Measurements from ENCODE around the gene IZUMO4.

Gene IZUMO4

GRCh38 chr19:2096480-2097202 is at the start of gene IZUMO4:
TSS of gene IZUMO4 (plus strand) at chr19:2096915. CDS start at chr19:2096946, 31 bp downstream.
- DNase-seq = peak; percentile 100

GRCh38 chr19:2047076-2047448 is 49.7 kb upstream of the IZUMO4 start:
- DNase-seq = no peak

GRCh38 chr19:2047449-2048103 is 49.1 kb upstream of the IZUMO4 start:
- no peak for DNase-seq

- no peak for DNase-seq
Measured at GRCh38 chr19:2048104-2048958, 48.4 kb upstream of the IZUMO4 start.

DNA sequence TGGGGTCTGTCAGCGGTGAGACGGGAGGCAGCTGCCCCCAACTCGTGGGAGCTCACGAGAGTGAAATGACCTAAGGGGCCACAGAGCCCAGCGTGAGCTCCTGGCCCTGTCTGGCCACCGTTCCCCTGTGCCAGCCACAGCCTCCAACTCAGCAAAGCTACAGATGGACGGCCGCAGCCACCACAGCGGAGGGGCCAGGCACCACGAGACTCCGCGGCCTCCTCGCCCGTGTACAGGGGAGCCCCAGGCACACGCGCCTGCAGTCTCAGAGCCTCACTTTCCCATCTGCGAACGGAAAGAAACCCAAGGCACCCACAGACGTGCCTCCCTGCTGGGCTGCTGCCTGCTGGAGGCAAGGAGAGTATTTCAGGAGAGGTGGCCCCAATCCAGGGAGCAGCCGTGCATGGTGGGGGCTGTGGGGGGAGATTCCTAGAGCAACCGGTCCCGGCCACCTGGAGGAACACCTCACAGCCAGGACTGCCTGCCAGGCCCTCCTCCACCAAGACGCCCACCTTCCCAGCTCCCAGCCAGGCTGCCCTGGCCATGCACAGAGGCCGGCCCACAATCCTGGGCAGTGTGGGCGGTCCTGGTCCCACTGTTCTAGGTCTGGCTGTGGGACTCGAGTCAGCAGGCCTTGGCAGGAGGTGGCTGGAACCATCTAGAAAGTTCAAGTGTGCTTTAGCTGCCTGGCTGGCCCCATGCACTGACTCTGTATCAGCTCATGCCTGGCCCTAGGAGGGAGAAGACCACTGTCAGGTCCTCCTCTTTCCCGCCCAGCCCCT is 47.6 kb upstream of the IZUMO4 start:
- DNase-seq = no peak

DNA sequence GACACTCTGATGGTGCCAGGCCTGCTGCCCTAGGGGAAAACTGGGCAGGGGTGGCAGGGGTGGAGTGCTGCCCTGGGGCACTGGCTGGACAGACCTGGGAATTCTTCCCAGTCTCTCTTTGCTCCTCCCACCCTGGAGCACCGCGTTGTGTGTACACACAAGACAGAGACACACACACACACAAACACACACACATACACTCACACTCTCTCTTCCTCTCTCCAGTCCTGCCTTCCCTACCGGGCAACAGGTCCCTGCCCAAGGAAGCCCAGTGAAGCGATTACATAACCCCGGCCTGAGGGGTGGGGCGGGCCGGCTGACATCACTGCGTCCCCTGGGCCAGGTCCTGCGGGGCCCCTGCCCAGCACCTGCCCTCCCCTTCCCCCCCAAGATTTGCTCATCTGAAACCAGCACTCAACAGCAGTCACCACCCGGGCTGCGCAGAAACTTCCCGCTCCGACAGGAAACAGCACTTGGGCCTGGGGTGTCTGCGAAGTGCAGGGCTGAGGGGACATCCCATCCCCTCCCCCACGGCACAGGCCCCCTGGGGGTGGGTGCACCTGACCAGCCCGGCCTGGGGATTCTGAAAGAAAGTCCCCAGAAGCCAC is 46.9 kb upstream of the IZUMO4 start:
- peak; percentile 68 for DNase-seq

DNA sequence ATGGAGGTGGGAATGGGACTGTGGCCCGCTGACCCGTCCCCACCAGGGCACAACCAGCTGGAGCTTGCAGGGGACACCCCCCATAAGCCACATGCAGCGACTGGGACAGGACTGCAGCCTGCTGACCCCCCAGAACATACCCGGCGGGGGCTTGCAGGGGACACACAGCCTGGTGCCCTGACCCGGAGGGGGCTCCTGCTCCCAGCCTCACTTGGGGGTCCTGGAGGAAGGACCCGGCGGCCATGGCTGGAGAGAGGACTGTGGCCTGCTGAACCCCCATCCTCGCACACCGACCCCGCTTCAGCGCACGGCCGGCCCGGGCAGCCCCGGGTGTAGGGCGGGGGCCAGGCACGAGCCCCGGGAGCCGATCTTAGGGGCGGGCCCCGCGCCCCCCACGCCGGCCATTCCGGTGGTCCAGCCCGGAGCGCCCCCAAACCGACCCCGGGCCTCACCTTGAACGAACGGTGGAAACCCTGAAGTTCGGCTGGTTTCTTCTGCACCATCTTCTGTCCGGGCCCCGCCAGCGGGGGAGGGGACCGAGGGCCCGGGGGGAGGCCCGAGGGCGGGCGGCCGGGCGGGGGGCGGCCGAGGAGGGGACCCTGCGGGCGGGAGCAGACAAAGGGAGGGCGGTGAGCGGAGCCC is 46.2 kb upstream of the IZUMO4 start:
- DNase-seq = no peak

DNA sequence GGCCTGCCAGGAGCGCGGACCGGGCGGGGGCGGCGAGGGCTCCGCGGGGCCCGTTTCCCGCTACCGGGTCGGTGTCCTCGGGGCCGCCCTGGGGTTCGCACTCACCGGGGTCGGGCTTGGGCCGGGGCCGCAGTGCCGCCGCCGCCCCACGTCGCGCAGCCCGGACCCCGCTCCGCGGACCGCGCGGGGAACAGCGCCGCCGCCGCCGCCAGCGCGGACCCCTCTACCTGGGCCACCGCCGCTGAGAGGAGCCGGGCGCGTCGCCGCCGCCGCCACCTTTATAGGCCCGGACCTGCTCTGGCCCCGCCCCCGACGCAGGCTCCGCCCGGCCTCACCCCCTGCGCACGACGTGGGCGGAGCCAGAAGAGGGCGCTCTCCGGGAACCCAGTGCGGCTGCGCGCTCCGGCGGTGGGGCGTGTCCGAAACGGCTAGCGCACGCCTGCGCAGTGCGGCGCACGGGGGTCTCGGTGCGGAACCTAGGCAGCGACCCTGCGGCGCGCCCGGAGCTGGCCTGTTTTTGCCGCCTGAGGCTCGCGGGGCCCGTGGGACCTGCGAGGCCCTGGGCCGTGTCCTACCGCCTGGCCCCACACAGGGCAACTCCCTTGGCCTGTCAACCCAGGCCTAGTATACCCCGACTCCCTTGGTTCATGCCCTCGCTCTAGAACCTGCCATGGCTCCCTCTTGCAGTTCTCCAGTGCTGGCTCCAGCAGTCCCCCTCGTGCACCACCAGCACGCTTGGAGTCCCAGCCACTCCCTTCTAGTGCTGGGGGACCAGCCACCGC is 45.5 kb upstream of the IZUMO4 start, which contains the start of gene MKNK2:
MKNK2 (minus strand) TSS at position 254 of the 782 bp plus-strand sequence. CDS start 393 bp downstream, outside the sequence.
- DNase-seq = peak; percentile 98

- peak; percentile 58 for DNase-seq
Measured at GRCh38 chr19:2051773-2052704, 44.7 kb upstream of the IZUMO4 start.

- DNase-seq = no peak
Measured at GRCh38 chr19:2053601-2054389, 42.9 kb upstream of the IZUMO4 start.

GRCh38 chr19:2054763-2055162 is 42.0 kb upstream of the IZUMO4 start:
- DNase-seq = no peak

- no peak for DNase-seq
Measured at GRCh38 chr19:2055931-2056836, 40.5 kb upstream of the IZUMO4 start.

DNA sequence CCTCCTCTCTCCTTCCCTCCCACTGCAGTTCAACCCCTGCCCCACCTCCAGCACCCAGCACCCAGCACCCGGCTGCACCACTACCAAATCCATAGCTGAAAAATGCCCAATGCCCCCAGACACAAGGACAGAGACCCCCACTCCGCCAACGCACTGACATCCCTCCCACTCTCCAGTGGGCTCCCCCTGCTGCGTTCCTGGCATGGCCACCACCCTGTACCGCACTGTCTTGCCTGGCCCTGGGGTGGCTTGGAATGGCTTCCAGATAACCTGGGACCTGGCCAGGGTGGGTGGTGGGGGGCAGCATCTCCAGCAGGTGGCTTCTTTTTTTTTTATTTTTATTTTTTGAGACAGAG is 39.9 kb upstream of the IZUMO4 start:
- no peak for DNase-seq

- no peak for DNase-seq
Measured at GRCh38 chr19:2057484-2058469, 38.9 kb upstream of the IZUMO4 start.

DNA sequence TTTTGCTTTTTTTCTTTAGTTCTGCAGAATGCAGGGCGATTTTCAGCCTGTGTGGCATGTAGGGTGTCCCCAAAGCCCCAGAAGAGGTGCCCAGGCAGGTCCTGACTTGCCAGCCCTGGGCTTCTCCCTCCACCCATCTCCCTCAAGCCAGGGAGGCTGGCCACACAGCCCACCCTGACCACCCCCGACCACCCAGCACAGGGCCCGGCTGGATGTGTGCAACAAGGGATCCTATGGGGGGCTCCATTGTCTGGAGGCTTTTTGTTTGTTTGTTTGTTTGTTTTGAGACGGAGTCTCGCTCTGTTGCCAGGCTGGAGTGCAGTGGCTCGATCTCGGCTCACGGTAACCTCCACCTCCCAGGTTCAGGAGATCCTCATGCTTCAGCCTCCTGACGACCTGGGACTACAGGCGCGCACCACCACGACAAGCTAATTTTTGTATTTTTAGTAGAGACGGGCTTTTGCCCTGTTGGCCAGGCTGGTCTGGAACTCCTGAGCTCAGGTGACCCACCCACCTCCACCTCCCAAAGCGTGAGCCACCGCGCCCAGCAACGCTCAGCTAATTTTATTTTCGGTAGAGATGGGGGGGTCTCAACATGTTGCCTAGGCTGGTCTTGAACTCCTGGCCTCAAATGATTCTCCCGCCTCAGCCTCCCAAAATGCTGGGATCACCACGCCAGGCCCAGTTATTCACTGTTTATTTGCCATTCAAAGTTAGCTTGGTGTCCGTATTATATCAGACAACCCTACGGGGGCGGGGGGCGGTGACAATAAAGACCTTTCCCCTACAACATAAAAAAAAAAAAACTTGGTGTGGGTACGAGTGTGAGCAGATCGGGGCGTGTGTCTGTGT is 37.9 kb upstream of the IZUMO4 start:
- no peak for DNase-seq
